ENCODE results near the gene PRMT2.
"Not testable (repeated sequence)": the region's sequence is repeated elsewhere in the genome, so short reads cannot be mapped to it uniquely, and the experiment has no call there.

PRMT2 gene

DNA sequence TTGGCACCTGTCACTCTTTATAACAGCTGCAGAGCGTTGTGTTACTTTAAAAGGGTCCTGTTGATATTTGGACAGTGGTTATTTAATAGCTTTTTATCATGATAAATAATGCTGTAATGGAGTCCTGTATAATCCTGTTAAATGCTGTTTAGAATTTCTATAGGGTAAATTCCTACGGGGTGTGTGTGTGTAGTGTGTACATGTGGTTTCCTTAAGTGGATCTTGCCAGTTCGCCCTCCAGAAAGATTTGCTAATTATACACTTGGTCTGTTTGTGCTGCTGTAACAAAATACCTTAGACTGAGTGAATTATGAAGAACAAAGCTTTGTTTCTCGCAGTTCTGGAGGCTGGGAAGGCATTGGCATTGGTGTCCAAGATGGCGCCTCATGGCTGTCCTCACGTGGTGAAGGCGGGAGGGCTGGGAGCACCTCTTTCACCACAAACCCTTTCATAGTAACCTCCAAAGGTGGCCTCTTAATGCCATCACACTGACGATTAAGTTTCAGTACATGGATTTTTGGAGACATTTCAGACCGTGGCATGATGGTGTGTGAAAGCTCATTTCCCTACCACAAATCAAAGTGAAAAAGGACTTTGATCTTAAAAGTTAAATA is 11.2 kb downstream of the PRMT2 start:
- no peak for DNase-seq

DNA sequence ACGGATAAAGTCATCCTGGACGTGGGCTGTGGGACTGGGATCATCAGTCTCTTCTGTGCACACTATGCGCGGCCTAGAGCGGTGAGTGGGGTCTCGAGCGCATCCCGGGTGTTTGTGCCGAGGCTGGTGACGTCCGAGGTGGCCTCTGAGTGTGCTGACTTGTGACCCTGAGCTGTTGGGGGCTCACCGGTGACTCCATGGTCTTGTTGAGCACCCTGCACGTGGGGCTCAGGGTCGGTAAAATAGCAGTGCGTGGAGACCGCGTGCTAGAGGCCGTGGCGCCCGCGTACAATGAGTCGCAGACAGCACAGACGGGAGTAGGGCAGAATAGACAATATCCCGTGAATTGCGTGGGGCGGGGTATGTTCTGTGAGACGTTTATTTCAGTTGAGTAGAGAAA is 13.1 kb downstream of the PRMT2 start:
- no peak for DNase-seq

DNA sequence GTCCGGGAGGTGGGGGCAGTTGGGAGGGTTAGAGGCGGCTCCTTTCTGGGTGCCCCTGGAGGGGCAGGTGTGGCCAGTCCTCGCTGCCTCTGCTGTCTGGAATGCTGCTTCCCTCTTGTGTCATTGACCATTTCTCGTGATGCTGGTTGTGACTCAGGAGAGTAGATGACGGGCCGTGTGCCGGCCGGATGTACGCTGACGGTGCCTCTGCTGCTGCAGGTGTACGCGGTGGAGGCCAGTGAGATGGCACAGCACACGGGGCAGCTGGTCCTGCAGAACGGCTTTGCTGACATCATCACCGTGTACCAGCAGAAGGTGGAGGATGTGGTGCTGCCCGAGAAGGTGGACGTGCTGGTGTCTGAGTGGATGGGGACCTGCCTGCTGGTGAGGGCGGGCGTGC is 13.9 kb downstream of the PRMT2 start:
- DNase-seq = no peak

DNA sequence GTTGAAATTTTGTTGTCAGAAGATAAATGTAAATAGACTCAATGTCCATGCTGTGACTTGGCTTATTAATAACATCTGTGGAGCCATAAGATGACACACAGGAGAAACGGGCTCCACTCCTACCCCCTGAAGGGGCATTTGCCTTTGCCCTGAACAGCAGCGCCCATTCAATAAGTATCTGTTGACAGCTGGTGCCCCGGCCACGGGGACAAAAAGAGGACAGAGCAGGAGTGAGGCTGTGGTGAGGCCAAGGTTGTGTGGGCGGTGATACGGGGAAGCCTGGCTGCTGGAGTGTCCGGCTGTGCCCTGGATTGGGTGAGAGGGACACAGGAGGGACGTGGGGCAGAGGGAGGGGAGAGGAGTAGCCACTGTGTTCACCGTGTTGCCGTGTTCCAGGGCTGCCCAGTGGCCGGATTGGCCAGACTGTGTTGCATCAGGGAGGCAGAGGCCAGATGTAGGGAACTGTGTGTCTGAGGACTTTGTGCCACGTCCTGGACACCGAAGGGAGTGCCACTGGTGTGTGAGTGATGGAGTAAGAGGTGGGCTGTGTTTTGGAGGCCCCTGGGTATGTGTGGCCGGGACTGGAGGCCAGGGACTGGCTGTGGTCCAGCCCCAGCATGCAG is 15.1 kb downstream of the PRMT2 start:
- DNase-seq = no peak

DNA sequence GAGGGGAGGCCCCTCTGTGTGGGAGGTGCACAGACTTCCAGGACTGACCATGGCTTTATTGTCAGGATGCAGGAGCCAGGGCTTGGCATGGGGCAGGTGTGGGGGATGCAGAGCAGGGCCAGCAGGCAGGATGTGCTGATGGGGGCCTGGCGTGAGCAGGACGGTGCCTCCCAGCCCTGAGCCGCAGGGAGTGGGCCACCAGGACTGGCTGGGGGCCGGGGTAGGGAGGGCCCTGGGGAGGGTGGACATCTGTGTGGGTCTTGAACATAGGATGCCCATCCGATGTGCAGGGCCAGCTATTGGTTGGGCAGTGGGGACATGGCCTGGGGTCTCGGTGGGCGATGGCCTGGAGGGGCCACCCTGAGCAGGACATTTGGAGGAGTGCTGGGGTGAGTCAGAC is 15.6 kb downstream of the PRMT2 start:
- DNase-seq = no peak

DNA sequence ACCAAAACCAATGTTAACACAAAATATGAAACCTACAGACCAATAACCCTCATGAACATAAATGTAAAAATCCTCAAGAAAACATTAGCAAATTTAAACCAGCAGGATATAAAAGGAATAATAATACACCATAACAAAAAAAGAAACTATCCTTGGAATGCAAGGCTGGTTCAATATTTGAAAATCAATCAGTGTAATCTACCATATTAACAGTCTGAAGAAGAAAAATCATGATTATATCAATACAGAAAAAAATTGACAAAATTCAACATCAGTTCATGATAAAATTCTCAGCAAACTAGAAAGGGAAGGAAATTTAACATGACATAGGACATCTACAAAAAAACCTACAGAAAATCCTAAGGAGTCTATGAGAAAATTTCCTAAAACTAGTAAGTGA is 19.8 kb downstream of the PRMT2 start:
- DNase-seq = no peak

DNA sequence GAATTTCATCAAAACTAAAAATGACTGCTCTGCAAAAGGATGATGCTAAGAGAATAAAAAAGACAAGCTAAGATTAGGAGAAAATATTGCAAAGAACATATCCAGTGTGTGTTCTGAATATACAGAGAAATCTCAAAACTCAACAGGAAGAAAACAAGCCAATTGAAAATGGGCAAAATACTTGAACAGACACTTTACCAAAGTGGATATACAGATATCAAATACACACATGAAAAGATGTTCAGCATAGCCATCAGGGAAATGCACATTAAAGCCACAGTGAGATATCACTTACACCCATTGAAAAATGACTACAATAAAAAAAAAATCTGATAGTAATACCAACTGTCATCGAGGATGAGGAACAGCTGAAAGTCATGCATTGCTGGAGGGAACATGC is 21.3 kb downstream of the PRMT2 start:
- no peak for DNase-seq

DNA sequence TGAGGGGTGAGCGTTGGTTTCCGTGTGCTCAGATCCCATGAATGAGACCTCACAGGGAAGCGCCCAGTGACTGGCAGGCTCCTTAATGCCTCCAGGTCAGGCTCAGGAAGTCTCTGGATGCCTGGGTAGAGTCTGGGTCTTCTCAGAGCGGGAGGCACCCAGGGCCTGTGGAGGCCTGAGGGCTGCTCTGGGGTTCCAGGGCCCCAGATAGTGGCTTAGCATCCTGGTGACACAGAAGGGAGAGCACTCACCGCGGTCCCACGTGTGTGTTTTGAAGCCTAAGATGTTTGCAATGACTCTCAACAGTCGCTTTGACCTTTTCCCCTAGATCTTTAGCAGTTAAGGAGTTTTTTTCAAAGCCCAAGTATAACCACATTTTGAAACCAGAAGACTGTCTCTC is 25.0 kb downstream of the PRMT2 start:
- DNase-seq = no peak

DNA sequence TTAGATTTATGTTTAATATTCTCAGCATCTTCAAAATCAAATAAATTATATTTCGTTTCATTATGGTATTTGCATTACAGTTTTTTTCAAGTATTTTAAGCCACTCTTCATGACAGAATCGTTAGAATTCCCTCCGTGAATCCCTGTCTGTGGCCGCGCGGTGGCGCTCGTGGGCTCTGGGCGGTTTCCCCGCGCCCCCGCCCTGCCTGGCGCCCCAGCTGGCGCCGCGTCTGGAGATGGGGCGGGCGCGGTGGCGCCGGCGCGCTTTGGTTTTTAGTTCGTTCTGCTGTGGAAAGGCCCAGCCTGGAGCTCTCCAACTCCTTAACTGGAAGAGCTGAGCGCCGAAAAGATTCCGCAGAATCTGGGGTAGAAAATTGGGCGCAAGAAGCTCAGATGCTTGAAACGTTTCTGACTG is 25.7 kb downstream of the PRMT2 start:
- DNase-seq = no peak

DNA sequence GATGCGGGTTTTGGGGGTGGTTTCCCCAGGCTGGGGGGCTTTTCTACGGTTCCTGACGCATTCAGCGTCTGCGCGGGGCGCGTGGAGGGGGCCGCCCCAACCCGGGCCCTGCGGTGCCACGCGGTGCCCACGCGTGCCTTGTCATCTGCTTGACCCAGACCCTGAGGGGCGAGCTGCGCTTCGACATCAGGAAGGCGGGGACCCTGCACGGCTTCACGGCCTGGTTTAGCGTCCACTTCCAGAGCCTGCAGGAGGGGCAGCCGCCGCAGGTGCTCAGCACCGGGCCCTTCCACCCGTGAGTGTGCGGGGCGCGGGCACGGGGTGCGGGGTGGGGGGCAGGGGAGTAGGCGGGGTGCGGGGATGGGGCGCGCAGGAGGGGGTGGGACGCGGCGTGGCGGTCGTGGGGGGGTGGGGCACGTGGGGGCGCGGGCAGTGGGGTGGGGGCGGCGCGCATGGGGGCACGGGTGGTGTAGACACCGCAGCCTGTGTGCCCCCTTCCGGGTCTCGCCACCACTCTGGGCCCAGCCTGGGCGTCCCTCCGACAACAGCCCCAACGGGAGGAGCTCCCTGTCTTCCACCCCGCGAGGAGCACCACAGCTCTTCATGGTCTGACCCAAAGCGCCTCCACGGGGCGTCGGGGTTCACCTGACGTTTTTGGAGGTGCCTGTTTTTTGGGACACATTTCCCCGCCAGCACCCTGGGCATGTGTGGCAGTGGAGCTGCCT is 26.3 kb downstream of the PRMT2 start:
- DNase-seq = no peak

DNA sequence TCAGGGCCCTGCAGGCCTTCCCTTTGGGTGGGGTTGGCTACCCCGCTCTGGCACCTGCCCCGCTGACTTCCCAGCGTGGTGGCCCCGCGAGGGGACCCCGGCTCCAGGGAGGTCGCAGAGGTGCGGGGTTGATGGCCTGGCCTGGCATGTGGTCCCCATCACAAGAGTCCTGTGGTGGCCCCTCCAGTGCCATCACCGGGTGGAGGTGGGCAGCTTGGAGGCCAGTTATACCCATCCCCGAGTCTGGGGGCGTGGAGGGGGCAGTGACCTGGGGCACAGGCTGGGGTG is 26.8 kb downstream of the PRMT2 start:
- DNase-seq = no peak

DNA sequence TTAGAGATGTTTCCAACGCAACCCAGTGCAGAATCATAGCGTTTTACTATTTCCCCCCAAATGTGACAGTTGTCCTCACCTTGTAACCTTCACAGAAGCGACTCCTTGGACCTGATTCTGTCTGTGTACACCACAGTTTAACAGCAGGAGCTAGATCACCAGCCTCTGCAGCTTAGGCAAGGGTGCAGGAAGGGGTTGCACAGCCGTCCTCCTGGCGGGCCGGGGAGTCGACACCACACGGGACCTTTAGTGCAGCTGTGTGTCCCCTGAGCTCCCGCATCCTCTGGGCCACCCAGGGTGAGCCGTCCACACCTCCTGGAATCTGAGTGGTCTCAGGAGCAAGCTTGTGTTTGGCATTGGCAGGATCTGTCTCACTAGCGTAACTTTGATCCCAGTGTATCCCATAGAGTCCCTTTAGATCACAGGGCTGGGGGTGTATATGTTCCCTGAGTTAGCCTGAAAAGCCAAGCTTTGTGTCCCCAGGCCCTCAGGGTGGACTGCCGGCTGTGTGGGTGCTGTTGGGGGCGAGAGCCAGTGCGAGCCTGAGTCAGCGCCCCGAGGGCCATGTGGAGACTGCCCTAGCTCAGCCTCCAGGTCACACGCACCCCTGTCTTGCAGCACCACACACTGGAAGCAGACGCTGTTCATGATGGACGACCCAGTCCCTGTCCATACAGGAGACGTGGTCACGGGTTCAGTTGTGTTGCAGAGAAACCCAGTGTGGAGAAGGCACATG is 27.5 kb downstream of the PRMT2 start:
- no peak for DNase-seq

DNA sequence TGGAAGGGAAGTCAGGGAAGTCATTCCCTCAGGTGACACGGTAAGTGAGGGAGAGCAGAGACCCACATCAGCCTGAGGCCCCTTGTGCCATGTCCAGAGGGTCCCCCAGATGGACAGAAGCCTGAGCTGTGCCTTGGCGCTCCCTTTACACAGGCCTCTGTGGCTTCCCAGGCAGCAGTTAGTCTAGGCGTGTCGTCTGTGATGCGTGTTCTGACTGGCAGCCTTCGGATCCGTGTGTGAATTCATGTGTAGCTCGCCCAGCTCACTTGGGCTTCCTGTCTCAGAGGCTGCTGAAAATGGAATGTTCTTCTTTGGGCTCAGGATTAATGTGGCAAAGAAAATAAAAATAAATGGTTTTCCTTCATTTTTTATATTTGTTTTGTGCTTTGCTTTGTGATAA is 28.3 kb downstream of the PRMT2 start:
- DNase-seq = no peak

DNA sequence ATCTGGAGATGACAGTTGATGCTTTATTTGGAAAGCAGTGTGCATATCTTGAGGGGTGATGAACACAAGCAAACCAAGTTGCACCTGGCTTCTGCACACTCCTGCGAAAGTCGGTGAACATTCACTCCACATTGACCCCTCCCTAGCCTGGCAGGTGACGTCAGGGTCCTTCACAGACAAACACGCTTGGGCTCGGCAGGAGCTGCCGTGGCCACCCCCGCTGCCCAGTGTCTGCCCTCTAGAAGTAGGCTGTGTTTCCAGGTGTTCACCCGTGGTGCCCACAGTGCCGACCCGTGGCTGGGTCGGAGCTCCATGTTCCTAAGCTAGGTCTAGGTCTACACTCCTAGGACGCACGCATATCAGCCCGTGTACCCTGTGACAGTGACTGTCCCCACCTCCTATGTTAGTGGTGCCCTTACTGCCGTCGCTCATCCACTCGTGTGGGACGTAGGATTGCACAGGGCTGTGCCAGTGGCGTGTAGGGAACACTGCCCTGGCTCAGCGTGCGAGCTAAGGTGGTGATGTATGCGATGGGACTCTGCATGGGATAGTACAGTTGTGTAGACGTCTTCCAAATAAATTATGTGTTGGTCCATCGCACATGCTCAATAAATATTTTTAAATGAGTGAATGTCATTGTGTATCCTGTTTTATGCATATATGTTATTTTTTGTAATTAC is 29.0 kb downstream of the PRMT2 start:
- no peak for DNase-seq

DNA sequence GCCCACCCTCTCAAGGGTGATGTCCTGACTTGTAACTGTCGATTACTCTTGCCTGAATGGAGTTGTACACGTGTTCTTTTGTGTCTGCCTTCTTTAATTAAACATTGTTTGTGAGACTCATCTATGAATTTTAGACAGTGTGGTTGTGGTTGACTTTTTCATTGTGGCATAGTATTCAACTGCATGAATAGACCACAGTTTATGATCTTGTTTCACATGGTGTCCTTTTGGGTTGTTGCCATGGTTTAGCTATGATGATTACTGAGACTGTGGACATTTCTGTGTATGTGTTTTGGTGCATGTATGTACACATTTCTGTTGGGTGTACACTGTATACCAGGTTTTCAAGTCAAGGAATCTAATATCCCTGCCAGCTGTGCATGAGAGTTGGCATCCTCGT is 30.1 kb downstream of the PRMT2 start:
- no peak for DNase-seq

DNA sequence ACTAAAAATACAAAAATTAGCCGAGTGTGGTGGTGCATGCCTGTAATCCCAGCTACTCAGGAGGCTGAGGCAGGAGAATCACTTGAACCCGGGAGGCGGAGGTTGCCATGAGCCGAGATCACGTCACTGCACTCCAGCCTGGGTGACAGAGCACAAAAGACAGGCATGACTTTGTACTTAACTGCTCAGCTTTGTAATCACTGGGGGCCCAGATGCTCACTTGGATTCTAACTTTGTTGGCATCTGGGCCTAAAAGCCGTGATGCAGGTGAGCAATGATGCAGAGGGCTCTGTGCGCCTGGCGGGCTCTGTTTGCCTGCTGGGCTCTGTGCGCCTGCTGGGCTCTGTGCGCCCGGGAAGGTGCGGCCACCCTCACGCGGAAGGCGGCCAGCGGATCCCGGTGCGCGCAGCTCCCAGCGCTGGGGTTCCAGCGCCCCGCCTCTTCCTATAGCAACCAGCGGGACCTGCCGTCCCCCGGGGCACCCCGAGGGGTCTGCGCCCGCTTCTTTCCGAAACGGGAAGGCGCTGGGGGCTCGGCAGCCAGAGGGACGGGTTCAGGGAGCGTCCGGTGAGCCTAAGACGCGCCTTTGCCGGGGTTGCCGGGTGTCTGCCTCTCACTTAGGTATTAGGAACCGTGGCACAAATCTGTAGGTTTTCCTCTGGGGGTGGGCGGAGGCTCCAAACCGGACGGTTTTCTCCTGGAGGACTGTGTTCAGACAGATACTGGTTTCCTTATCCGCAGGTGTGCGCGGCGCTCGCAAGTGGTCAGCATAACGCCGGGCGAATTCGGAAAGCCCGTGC is 31.7 kb downstream of the PRMT2 start:
- no peak for DNase-seq

DNA sequence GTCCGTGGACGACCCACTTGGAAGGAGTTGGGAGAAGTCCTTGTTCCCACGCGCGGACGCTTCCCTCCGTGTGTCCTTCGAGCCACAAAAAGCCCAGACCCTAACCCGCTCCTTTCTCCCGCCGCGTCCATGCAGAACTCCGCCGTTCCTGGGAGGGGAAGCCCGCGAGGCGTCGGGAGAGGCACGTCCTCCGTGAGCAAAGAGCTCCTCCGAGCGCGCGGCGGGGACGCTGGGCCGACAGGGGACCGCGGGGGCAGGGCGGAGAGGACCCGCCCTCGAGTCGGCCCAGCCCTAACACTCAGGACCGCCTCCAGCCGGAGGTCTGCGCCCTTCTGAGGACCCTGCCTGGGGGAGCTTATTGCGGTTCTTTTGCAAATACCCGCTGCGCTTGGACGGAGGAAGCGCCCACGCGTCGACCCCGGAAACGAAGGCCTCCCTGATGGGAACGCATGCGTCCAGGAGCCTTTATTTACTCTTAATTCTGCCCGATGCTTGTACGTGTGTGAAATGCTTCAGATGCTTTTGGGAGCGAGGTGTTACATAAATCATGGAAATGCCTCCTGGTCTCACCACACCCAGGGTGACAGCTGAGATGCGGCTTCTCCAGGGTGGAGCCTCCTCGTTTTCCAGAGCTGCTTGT is 32.4 kb downstream of the PRMT2 start:
- DNase-seq = no peak

DNA sequence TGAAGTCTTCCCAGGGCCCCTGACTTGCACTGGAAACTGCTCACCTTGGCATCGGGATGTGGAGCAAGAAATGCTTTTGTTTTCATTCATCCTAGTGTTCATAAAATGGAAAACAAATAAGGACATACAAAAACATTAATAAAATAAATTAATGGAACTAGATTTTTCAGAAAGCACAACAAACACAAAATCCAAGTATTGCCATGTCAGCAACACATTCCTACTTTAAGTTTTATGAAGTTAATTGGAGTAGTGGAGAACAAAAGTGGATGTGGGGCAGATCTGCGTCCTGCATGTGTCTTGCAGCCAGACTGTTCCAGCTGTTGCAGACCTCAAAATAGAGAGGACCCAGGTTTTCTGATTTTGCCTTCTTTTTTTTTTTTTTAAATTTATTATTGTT is 32.9 kb downstream of the PRMT2 start:
- DNase-seq = no peak

DNA sequence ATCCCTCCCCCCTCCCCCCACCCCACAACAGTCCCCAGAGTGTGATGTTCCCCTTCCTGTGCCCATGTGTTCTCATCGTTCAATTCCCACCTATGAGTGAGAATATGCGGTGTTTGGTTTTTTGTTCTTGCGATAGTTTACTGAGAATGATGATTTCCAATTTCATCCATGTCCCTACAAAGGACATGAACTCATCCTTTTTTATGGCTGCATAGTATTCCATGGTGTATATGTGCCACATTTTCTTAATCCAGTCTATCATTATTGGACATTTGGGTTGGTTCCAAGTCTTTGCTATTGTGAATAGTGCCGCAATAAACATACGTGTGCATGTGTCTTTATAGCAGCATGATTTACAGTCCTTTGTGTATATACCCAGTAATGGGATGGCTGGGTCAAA is 33.4 kb downstream of the PRMT2 start:
- not testable (repeated sequence) for DNase-seq

DNA sequence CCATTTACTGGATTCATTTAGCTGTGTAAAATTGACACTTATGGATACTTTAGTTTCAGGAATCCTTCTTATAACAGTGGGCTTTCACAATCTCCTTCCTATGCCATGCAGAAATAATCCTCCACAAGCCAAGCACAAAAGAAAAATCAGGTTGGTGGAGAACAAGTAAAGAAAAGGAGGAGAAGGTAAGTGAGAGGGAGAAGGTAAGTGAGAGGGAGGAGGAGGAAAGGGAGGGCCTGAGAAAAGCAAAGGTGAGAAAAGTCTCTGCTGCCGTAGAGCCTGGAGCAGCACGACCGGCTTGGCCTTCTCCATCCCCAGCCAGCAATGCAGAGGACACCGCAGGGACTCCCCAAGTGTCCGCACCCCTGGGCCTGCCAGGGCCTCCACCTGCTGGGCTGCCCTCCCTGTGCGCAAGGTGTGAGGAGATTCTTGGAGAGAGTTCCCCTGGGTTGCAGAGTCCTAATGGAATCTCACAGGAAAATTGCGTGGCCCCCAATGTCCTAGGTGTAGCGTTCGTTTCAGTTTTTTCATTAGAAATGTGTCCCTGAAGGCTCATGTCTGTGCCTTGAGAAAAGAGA is 39.0 kb downstream of the PRMT2 start:
- DNase-seq = no peak

DNA sequence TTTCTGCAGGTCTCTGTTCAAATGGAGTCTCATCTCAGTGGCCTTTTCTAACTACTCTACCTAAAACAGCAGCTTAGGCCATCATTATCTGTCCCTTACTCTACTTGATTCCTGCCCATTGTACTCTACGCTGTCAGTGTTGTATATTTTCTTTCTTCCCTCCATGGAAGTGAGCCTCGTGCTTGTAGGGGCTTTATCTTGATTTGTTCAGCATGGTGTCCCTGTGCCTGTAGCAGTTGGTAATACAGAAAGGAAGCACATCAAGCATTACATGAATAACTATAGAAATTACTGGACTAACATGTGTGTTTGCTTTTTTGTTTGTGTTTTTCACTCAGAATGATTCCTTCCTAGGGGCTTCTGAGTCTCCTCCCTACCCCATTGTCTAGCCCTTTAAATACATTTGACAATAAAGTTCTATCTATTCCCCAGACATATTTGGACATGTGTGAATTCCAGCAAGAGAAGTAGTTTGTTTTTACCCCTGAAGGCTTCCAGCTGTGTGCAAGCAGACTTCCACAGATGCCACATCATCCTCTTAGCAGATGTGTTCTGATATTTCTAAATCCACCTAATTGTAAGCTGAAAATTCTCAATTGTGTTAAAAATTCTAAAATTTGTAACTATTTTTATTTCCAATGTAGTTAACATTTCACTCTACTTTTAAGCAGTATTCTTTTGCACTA is 40.3 kb downstream of the PRMT2 start:
- DNase-seq = no peak

Data from MV-4-11 (cell line).